ENCODE measurements around the gene CPOX.

The CPOX gene

GRCh38 chr3:98588065-98588464 lies 5.3 kb downstream of the CPOX start:
- in situ Hi-C loops (cut with MboI; ENCODE audit: low pct_unique_long_range_greater_than_20kb, low sequenced_read_pairs, unreplicated experiment) = loop anchor here (25.0 kb wide), 1 partner anchor 551 kb away; the partner anchor contains the start of gene GABRR3
- DNase-seq (ENCODE audit: low spot score) = no peak
- peak; percentile 7 for TF ChIP-seq CTCF (IDR thresholded peaks at IDR 0.05; ENCODE audit: extremely low read depth, insufficient read depth, missing control alignments)

GRCh38 chr3:98587654-98588053 lies 5.8 kb downstream of the CPOX start:
- DNase-seq (ENCODE audit: low spot score) = no peak
- no peak for TF ChIP-seq CTCF (IDR thresholded peaks at IDR 0.05; ENCODE audit: extremely low read depth, insufficient read depth, missing control alignments)
- in situ Hi-C loops (cut with MboI; ENCODE audit: low pct_unique_long_range_greater_than_20kb, low sequenced_read_pairs, unreplicated experiment) = loop anchor here (25.0 kb wide), 1 partner anchor 550 kb away; the partner anchor contains the start of gene GABRR3

- no peak for DNase-seq (ENCODE audit: low spot score)
- in situ Hi-C loops (cut with MboI; ENCODE audit: low pct_unique_long_range_greater_than_20kb, low sequenced_read_pairs, unreplicated experiment) = loop anchor here (25.0 kb wide), 1 partner anchor 547 kb away; the partner anchor contains the start of gene GABRR3
- no peak for TF ChIP-seq CTCF (IDR thresholded peaks at IDR 0.05; ENCODE audit: extremely low read depth, insufficient read depth, missing control alignments)
Observed at GRCh38 chr3:98584547-98584946, 8.9 kb downstream of the CPOX start.

GRCh38 chr3:98583766-98584165 lies 9.6 kb downstream of the CPOX start:
- TF ChIP-seq CTCF (IDR thresholded peaks at IDR 0.05; ENCODE audit: extremely low read depth, insufficient read depth, missing control alignments) = no peak
- DNase-seq (ENCODE audit: low spot score) = no peak
- in situ Hi-C loops (cut with MboI; ENCODE audit: low pct_unique_long_range_greater_than_20kb, low sequenced_read_pairs, unreplicated experiment) = loop anchor here (25.0 kb wide), 1 partner anchor 546 kb away; the partner anchor contains the start of gene GABRR3

GRCh38 chr3:98582042-98582441 lies 11.4 kb downstream of the CPOX start:
- no peak for DNase-seq (ENCODE audit: low spot score)
- no peak for TF ChIP-seq CTCF (IDR thresholded peaks at IDR 0.05; ENCODE audit: extremely low read depth, insufficient read depth, missing control alignments)
- in situ Hi-C loops (cut with MboI; ENCODE audit: low pct_unique_long_range_greater_than_20kb, low sequenced_read_pairs, unreplicated experiment) = loop anchor here (25.0 kb wide), 1 partner anchor 545 kb away; the partner anchor contains the start of gene GABRR3

- in situ Hi-C loops (cut with MboI; ENCODE audit: low pct_unique_long_range_greater_than_20kb, low sequenced_read_pairs, unreplicated experiment) = loop anchor here (25.0 kb wide), 1 partner anchor 544 kb away; the partner anchor contains the start of gene GABRR3
Observed at GRCh38 chr3:98581474-98581873, 11.9 kb downstream of the CPOX start.

More at GRCh38 chr3:98581474-98581873, 11.9 kb downstream of the CPOX start:
- DNase-seq (ENCODE audit: low spot score) = no peak
- TF ChIP-seq CTCF (IDR thresholded peaks at IDR 0.05; ENCODE audit: extremely low read depth, insufficient read depth, missing control alignments) = no peak

All from GM13977 (cell line).